Natural killer cell (primary cell): ENCODE measurements around the gene MLLT6. TPM values are rescaled to one million over a fixed set of nuclear protein-coding genes. Genes with fewer than 3 reads are reported as not detected.

Source experiments
- ATAC-seq, 3 donors: fragments of 150-1000 bp in 2 of 3; fragments of 200-7000 bp in 1 of 3; cut with Tn5 transposase; 1 replicate in 1 of 3; 2 replicates in 2 of 3; pipeline ENCODE4 v1.10.0; 2021; ENCODE audit warnings: mild to moderate bottlenecking in 2 of 3, moderate library complexity in 2 of 3
- DNase-seq, 2 donors: peaks; one replicate each; pipeline versions ENCODE4 v3.0.0 to v3.0.0-alpha.2; 2013 to 2021; ENCODE audit warnings: mixed read lengths in 1 of 2
- H3K27ac ChIP-seq: one replicate; pipeline ENCODE4 v1.5.1; 2013; ENCODE audit warnings: mild to moderate bottlenecking, low read length
- H3K27me3 ChIP-seq: one replicate; pipeline ENCODE4 v1.6.1; 2013; ENCODE audit warnings: low read length; ENCODE audit not compliant: control insufficient read depth, insufficient read depth
- H3K36me3 ChIP-seq: one replicate; pipeline ENCODE4 v1.6.1; 2013; ENCODE audit warnings: low read length; ENCODE audit not compliant: control insufficient read depth, insufficient read depth
- H3K4me1 ChIP-seq: one replicate; pipeline ENCODE4 v1.6.1; 2013; ENCODE audit warnings: low read length; ENCODE audit not compliant: control insufficient read depth, insufficient read depth
- H3K4me3 ChIP-seq: one replicate; pipeline ENCODE4 v1.5.1; 2013; ENCODE audit warnings: low read length
- H3K9me3 ChIP-seq: one replicate; pipeline ENCODE4 v1.6.1; 2013; ENCODE audit warnings: low read length; ENCODE audit not compliant: control insufficient read depth, insufficient read depth
- H3K27ac Mint-ChIP-seq, 2 donors: one replicate each; pipeline ENCODE4 v1.8.0; 2022; ENCODE audit warnings: mild to moderate bottlenecking in 2 of 2, mixed read lengths in 2 of 2, moderate library complexity in 1 of 2
- H3K27me3 Mint-ChIP-seq, 2 donors: one replicate each; pipeline ENCODE4 v1.8.0; 2022; ENCODE audit warnings: low read depth in 2 of 2, mixed read lengths in 2 of 2
- H3K36me3 Mint-ChIP-seq: one replicate; pipeline ENCODE4 v1.8.0; 2022; ENCODE audit warnings: mixed read lengths
- H3K4me1 Mint-ChIP-seq, 2 donors: one replicate each; pipeline ENCODE4 v1.8.0; 2022; ENCODE audit warnings: mixed read lengths in 2 of 2
- H3K4me3 Mint-ChIP-seq: one replicate; pipeline ENCODE4 v1.8.0; 2022; ENCODE audit warnings: mild to moderate bottlenecking, moderate library complexity, mixed read lengths
- H3K9me3 Mint-ChIP-seq, 2 donors: one replicate each; pipeline ENCODE4 v1.8.0; 2022; ENCODE audit warnings: mixed read lengths in 2 of 2
- CTCF ChIP-seq: fragments of 200-600 bp; IDR thresholded peaks from one replicate; pipeline ENCODE4 v1.8.0; 2022; ENCODE audit warnings: antibody characterized with exemption
- WGBS: methylation state at CpG from one replicate; pipeline ENCODE4 v1.1.7; 2013; ENCODE audit warnings: missing lambda C conversion rate; ENCODE audit not compliant: insufficient coverage; 5-methylcytosine and 5-hydroxymethylcytosine counted together
- intact Hi-C: fragments of 100-400 bp; cut with micrococcal nuclease; formaldehyde crosslinking; loops from one replicate; pipeline ENCODE4 v1.14.2; 2022
- total RNA-seq, 4 donors: library from RNA; stranded (reverse); fragments of 120-200 nt in 1 of 4; gene quantifications; one replicate each; pipeline versions ENCODE4 v1.2.3 to v1.2.4, GENCODE V29; 2013 to 2022

Gene MLLT6
- total RNA-seq, 3 donors from 2014 or later (not counting 1 experiment from before 2014, with no cell fraction given) = 478 to 578 (median 485) TPM

- H3K27me3 Mint-ChIP-seq = peaks cover 29 to 35% of the 10 kb centered on the region in 2 donors
- peak in 2 of 3 donors; percentile 37 to 61 for ATAC-seq
- H3K27ac Mint-ChIP-seq = no peak overlapping the region
- H3K4me3 Mint-ChIP-seq = no peak overlapping the region
- Histone ChIP-seq H3K27me3 (no peaks in the 10 kb centered on the region), H3K36me3 (no peaks in the 10 kb centered on the region), H3K4me1 (no peaks in the 10 kb centered on the region), H3K27ac (no peak overlapping the region), H3K9me3 (no peaks in the 10 kb centered on the region), H3K4me3 (no peak overlapping the region)
- DNase-seq = peak in 1 of 2 donors; percentile 56
- 22% methylated on average over 9 of the region's 9 CpGs for WGBS
- no peaks in the 10 kb centered on the region for H3K9me3 Mint-ChIP-seq
- TF ChIP-seq CTCF = no peak
- intact Hi-C loops = loop anchor here (10.0 kb wide), 1 partner anchor 48 kb away; no protein-coding TSS in a partner anchor
- H3K4me1 Mint-ChIP-seq = peaks cover 0 to 12% of the 10 kb centered on the region in 2 donors
- H3K36me3 Mint-ChIP-seq = no peaks in the 10 kb centered on the region
These were observed 41.8 kb upstream of the MLLT6 start for GRCh38 chr17:38663125-38663751.

- intact Hi-C loops = loop anchor here (10.0 kb wide), 1 partner anchor 49 kb away; no protein-coding TSS in a partner anchor
- Mint-ChIP-seq H3K4me1 (peaks cover 0 to 6% of the 10 kb centered on the region in 2 donors), H3K9me3 (no peaks in the 10 kb centered on the region), H3K27ac (no peak overlapping the region), H3K36me3 (no peaks in the 10 kb centered on the region), H3K27me3 (peaks cover 31 to 44% of the 10 kb centered on the region in 2 donors), H3K4me3 (no peak overlapping the region)
- no peak overlapping the region for H3K4me3 ChIP-seq
- no peak overlapping the region for H3K27ac ChIP-seq
- no peak for TF ChIP-seq CTCF
- no peaks in the 10 kb centered on the region for H3K36me3 ChIP-seq
- no peaks in the 10 kb centered on the region for H3K9me3 ChIP-seq
- no peaks in the 10 kb centered on the region for H3K4me1 ChIP-seq
- ATAC-seq (no peak), DNase-seq (no peak)
- H3K27me3 ChIP-seq = peaks cover 4% of the 10 kb centered on the region
- WGBS = 87% methylated on average over 8 of the region's 9 CpGs
These were observed 41.0 kb upstream of the MLLT6 start for GRCh38 chr17:38663964-38664644.

GRCh38 chr17:38667099-38667786 lies 37.8 kb upstream of the MLLT6 start:
- H3K4me3 ChIP-seq = no peak overlapping the region
- H3K36me3 ChIP-seq = no peaks in the 10 kb centered on the region
- no peak overlapping the region for H3K27ac ChIP-seq
- Mint-ChIP-seq H3K27me3 (peaks cover 46 to 60% of the 10 kb centered on the region in 2 donors), H3K36me3 (no peaks in the 10 kb centered on the region), H3K4me3 (no peak overlapping the region), H3K9me3 (no peaks in the 10 kb centered on the region), H3K4me1 (peaks cover 0 to 10% of the 10 kb centered on the region in 2 donors), H3K27ac (no peak overlapping the region)
- ATAC-seq (peak; percentile 75 to 96 (median 87)), DNase-seq (peak; percentile 50 to 75)
- H3K4me1 ChIP-seq = no peaks in the 10 kb centered on the region
- WGBS = 15% methylated on average over 5 of the region's 7 CpGs
- TF ChIP-seq CTCF = peak; percentile 97
- H3K27me3 ChIP-seq = peaks cover 30% of the 10 kb centered on the region
- H3K9me3 ChIP-seq = no peaks in the 10 kb centered on the region
- intact Hi-C loops = loop anchor here (1.0 to 10.0 kb wide), 3 partner anchors 52 to 174 kb away; no protein-coding TSS in a partner anchor
